Measurements from ENCODE around the gene CCDC85C.

Gene CCDC85C

DNA sequence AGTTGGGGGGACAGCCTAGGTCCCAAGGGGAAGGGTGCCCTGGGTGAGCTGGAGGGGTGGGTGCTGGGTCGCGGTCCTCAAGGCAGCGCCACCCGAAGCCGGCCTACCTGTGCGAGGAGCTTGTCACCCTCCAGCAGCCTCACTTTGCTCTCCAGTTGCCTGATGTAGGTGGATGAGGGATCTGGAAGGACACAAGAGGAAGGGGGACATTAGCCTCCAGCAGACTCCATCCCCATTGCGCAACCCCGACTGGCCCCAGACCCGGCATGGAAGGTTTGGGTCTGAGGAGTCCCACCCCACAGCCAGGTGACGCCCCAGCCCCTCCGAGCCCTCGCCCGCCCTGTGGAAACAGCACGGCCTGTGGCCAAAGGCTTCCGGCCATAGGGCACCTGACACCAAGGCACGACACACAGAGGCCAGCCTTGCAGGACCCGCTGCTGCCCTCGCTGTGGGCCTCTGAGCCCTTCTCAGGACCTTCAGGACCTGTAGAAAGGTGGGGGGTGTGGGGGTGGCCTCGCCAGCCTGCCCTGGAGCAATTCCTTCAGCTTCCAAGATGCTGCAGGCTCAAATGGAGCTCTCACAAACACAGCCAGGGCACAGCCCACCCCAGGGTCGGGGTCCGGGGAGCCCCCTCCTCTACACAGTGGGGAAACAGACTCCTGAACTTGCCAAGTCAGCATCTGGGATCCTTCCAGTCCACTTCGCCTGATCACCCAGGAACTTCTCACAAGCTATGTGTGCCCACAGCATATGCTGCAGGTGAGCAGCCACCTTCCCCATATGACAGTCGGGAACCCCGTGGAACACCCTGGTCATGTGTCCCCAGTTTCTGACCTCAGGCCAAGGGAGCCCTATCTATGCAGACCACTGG is 67.9 kb downstream of the CCDC85C start:
- DNase-seq, result no peak

DNA sequence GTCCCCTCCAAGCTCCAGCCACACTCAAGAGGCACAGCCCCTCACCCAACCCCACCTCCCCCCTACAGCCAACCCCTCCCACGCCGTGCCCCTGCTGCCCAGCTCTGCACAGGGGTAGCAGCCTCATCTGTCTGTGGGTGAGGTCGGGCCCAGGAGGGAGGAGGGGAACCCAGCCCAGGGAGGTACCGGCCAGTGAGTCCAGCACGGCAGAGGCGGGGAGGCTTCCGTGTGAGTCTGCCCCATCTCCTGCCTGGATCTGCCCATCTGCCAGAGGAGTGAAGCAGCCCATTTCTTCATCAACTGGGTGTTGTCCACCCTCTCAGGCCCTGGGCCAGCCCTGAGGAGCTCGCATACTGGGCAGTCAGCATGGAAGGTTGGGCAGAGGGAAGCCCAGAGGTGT is 68.6 kb downstream of the CCDC85C start:
- no peak for DNase-seq

- no peak for DNase-seq
Measured at GRCh38 chr14:99534863-99535262, 69.1 kb downstream of the CCDC85C start.

- DNase-seq, result no peak
Measured at GRCh38 chr14:99534333-99534732, 69.7 kb downstream of the CCDC85C start.

DNA sequence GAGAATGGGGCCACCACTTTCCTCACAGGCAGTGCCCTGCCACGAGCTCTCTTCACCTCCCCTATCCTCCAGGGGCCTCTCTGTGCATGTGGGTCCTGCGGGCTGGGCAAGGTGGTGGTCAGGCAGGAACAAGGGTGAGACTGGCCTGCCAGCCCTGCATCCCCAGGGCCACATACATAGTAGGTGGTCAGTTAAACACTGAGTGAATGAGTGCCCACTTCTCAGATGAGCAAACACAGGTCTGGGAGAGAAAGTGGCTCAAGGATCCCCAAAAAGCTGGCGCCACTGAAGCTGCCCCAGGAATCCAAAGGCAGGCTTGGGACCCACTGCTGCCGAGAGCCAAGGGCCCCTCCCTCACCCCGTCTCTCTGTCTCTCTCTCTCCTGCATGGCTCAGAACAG is 71.7 kb downstream of the CCDC85C start:
- DNase-seq, result no peak

DNA sequence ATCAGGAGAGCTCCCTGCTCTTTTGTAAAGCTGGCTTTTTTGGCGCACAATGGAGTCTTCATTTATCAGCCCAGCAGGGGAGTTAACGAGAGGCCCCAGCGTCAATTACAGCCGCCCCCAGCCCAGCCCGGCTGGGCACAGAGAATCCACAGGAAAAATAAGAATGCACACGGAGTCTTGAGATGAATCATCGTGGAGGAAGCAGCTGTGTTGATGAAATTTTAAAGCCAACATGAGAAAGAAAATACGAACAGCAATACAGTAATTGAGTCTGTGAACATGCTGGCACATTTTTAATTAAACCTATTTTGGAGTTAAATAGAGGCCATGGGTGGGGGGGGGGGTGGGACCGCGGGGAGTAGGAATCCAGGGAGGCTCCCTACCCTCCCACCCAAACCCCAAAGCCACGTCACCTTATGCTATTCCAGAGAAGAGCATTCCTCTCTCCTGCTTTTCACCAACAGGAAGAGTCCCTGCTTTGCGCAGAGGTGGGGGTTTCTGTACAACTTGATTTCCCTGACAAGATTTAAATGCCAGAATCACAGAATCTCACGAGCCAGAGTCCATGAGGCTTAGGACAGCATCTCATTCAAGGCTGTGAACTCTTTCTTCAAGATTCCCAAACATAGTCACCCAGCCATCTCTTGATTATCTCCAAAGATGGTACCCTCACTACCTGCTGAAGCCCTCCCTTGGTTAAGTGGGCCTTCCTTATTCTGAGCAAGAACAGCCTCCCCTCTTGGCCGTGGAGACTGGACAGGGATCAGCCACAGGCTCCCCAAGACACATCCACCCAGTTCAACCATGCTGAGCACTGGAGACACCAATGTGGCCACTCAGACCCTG is 72.5 kb downstream of the CCDC85C start:
- no peak for DNase-seq

DNA sequence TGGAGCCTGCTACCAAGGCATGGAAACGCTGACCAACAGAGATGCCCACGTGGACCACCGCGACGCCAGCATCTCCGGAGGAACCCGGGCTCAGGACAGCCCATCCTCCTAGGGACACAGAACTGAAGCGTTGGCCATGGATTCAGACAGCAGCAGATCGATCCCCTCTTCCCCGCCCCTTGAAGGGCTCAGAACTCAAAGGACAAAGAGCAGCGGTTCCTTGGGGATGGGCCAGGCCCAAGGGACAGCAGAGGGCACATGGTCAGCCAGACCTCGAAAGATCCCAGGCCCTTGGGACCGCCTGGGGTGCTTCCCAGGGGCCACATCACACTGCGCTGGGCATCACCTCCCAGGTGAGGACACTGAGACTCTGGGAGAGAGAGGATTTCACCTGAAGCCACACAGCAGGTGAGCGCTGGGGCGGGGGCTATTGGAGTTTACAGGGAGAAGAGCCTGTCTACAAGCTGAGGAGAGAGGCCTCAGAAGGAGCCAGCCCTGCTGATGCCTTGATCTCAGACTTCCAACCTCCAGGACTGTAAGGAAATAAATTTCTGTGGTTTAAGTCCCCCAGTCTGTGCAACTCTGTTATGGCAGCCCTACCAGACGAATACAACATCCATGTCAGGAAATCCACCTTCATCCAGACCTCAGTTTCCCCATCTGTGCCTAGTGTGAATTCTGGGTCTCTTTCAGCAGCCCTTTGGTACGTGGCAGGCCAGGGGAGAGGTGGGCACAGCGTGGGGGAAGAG is 73.4 kb downstream of the CCDC85C start:
- DNase-seq, result no peak

GRCh38 chr14:99529899-99530298 is 74.1 kb downstream of the CCDC85C start:
- no peak for DNase-seq

DNA sequence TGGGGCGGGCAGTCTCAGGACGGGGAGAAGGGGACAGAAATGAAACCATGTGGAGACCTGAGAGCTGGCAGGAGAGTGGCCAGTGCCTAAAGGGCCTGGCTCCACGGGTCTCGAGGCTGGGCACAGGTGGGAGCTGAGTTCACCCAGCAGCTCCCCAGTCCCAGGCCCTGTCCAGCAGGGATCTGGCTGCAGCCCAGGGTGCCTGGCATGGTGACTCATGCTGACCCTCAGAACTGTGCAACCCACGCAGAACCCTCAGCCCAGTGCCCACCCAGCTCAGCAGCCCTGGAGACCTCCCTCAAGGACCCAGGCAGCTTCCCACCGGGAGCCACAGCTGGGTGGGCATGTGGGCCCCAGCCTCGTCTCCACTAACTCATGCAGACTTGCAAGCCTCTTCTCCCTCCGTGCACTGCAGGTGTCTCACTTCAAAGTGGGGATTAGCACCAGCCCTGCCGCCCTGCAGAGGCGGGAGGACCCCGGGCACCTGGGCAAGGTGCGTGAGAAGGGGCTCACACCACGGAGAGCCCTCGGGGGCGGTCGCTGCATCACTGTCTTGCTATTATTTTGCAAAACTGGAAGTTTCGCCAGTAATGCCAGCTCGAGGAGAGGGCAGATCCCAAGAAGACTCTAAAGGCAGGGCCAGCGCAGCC is 76.5 kb downstream of the CCDC85C start:
- DNase-seq, result no peak

DNA sequence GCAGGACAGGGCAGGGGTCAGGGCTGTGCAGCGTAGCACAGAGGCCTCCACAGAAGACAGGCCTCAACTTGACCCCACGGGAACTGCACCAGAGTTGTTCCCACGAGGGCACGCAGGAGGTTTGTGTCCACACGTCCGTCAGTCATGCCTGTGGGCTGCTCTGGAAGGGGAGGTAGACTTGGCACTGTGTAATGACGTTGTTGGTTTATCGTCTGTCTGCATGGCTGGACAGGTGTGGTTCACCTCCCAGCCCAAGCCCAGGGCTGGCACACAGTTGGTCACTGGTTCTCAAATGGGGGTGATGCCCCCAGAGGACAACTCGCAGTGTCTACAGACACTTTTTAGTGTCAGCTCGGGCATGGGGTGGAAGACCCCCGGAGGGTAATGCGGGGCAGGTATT is 77.0 kb downstream of the CCDC85C start:
- DNase-seq, result no peak

- no peak for DNase-seq
Measured at GRCh38 chr14:99525699-99526080, 78.3 kb downstream of the CCDC85C start.

DNA sequence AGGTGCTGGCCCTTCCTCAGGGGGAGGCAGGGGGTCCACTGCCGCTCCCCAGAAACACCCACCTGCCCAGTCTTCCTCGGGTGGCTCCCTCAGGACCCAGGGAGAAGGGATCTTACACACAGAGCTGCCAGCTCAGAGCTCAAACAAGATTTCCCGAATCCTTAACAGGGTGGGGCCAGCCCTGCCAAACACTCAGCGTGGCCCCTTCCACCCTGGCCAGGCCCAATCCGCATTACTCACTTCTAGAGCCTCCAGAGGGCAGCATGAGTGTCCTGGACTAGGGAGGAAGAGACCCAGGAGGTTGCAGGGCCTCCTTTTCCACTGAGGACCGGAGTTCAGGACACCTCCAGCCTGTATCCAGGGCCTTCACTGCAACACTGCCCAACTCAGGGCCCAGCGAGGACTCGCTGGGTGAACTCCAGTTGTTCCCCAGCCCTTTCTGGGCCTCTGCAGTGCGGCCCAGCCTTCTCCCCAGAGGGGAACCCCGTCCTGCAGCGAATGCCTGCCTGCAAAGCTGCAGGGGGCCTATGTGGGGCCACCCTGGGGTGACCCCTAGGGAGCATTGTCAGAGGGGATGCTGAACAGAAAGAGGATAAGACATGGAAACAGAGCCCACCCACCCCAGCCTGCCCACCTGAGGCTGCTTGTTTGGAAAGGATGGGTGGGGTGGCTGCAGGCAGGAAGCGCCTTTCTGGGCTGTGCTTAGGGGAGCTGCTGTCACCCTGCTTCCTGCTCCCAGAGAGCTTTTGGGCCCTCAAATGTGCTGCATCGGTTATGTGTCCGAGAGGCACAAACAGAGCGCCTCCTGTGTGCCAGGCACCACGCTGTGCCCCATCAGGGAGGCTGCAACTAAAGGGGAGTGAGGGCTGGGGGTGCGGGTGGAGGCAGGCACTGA is 79.0 kb downstream of the CCDC85C start:
- DNase-seq, result no peak

- DNase-seq, result no peak
Measured at GRCh38 chr14:99524091-99524661, 79.8 kb downstream of the CCDC85C start.

GRCh38 chr14:99523704-99524055 is 80.3 kb downstream of the CCDC85C start:
- DNase-seq, result no peak

DNA sequence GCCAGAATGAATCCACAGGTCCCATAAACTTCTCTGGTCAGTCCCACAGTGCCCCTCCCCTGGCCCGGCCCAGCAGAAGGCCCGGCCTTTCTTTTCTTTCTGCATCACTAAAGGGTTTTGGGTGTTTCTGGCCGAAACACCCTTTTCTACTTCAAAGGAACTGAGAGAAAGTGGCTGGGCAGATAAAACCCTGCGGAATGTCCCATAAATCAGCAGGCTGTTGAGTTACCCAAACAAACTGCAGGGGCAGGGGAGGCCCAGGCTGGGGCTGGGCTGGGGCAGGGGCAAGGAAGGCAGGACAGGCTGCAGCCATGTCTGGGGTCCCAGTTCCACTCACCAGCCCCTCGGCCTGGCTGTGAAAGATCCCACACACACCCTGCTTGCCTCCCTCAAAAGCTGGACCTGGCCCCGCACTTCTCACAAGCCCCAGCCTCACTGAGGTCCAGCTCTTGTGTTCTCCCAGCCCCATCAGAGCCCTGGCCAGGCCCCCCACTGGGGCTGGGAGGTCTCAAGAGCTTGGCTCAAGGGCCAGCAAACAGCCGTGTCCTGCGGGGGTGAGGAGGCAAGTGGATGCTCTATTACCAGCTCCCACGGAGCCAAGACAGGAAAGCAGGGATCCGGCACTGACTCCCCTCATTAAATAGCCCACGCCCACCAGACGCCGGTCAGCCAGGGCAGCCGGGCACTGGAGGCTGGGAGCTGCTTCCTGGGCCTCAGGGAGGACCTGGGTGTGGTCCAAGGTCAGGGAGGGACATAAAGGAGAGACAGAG is 80.9 kb downstream of the CCDC85C start:
- no peak for DNase-seq

DNA sequence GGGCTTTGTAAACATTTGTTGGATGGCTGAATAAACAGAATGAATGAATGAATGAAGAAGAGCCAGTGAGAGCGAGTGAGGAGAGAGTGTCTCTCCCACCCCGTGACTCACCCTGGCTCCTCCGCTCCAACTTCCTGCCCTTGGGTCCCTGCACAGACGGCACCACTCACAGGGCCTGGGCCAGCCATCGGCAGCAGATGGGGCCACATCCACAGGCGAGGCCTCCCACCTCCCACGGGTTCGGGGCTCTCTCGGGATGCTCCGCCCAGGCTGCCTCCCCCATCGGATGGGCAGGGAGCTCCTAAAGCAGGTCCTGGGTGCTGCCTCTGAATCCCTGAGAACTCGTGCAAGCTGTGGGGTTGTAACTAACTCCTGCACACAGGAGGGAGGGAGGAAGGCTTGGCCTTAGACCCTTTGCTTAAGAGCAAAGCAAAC is 81.5 kb downstream of the CCDC85C start:
- DNase-seq, result no peak

DNA sequence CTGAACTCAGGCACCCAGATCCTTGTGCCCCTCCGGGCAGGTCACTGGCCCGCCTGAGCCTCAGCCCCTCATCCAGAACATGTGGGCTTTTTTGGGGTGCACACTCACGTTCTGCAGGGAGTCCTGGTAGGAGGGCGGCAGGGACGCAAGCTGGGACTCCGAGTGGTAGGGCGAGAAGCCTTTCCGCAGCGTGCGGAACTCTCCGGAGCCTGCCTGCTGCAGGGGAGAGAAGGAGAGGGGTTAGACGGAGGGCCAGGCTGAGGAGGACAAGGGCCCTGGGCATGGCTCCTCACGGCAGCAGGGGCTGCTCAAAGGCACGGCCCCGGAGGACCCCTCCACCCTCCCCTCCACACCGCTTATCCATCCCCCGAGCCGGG is 82.0 kb downstream of the CCDC85C start:
- DNase-seq, result no peak

GRCh38 chr14:99521176-99522024 is 82.6 kb downstream of the CCDC85C start:
- no peak for DNase-seq

GRCh38 chr14:99520571-99521081 is 83.4 kb downstream of the CCDC85C start:
- no peak for DNase-seq
